MV-4-11 (cell line): ENCODE data around the gene RANBP10.
"Not testable (repeated sequence)": the region's sequence is repeated elsewhere in the genome, so short reads cannot be mapped to it uniquely, and the experiment has no call there.

Experiments used
- DNase-seq: peaks from one replicate; lab custom pipeline; 2025; lab: John Stamatoyannopoulos, UW

RANBP10 gene

GRCh38 chr16:67713647-67714273 lies 92.6 kb downstream of the RANBP10 start:
- peak; percentile 95 for DNase-seq

GRCh38 chr16:67710607-67711006 lies 95.8 kb downstream of the RANBP10 start:
- DNase-seq, result no peak

- no peak for DNase-seq
Measured at GRCh38 chr16:67709050-67709449, 97.3 kb downstream of the RANBP10 start.

- DNase-seq, result no peak
Measured at GRCh38 chr16:67708368-67708771, 98.0 kb downstream of the RANBP10 start.

GRCh38 chr16:67707790-67708189 lies 98.6 kb downstream of the RANBP10 start:
- DNase-seq, result no peak

- no peak for DNase-seq
Measured at GRCh38 chr16:67707210-67707609, 99.2 kb downstream of the RANBP10 start.

- no peak for DNase-seq
Measured at GRCh38 chr16:67704110-67704509, 102.2 kb downstream of the RANBP10 start.

- no peak for DNase-seq
Measured at GRCh38 chr16:67703626-67704025, 102.7 kb downstream of the RANBP10 start.

- DNase-seq, result no peak
Measured at GRCh38 chr16:67702130-67702529, 104.2 kb downstream of the RANBP10 start.

- no peak for DNase-seq
Measured at GRCh38 chr16:67701420-67701819, 104.9 kb downstream of the RANBP10 start.

- DNase-seq, result no peak
Measured at GRCh38 chr16:67699265-67699664, 107.1 kb downstream of the RANBP10 start.

- no peak for DNase-seq
Measured at GRCh38 chr16:67697422-67698185, 108.8 kb downstream of the RANBP10 start.

- no peak for DNase-seq
Measured at GRCh38 chr16:67694611-67695010, 111.7 kb downstream of the RANBP10 start.

- DNase-seq, result not testable (repeated sequence)
Measured at GRCh38 chr16:67693517-67694285, 112.7 kb downstream of the RANBP10 start.

- no peak for DNase-seq
Measured at GRCh38 chr16:67685388-67686112, 120.8 kb downstream of the RANBP10 start.

GRCh38 chr16:67683767-67684166 lies 122.6 kb downstream of the RANBP10 start:
- DNase-seq, result no peak

GRCh38 chr16:67679935-67680897 lies 126.1 kb downstream of the RANBP10 start:
- DNase-seq, result no peak

GRCh38 chr16:67678354-67679023 lies 127.9 kb downstream of the RANBP10 start:
- no peak for DNase-seq

GRCh38 chr16:67677712-67678111 lies 128.6 kb downstream of the RANBP10 start:
- DNase-seq, result no peak

GRCh38 chr16:67676939-67677338 lies 129.4 kb downstream of the RANBP10 start:
- no peak for DNase-seq
